NCI-H1694 (cell line): ENCODE data around the gene ATXN1.

Experiments
- DNase-seq: peaks from one replicate; lab custom pipeline; 2025; lab: John Stamatoyannopoulos, UW

Gene ATXN1

DNA sequence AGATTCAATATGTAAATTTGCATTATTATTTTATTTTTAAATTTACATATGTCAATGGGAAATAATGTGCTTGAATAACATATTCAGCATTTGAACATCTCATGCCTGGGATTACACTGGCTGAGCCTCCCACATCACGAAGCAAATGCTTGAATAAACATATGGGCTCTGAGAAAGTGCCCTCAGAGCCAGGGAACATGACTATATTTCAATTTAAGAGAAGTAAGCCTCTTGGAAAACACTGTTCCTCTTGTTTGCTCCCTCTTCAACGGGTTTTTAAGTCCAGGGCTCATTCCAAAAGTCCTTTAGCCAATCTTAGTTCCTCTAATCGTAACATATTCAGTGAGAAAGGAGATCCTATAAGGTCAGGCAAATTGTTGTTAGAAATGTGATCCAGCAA lies 400.9 kb downstream of the ATXN1 start:
- DNase-seq, result no peak

DNA sequence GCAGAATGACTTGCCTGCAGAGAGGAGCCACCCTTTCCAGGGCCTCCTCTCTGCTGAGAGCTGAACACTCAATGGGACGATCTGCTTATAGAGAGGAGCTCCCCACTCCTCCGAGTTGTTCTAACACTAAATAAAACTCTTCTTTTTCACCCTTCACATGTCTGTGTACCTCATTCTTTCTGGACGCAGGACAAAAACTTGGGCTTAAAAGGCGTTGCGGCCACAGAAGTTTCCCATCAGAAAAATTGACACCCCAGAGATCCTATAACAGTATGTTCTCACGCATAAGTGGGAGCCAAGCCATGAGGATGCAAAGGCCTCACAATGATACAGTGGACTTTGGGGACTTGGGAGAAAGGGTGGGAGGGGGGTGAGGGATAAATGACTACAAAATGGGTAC lies 401.7 kb downstream of the ATXN1 start:
- no peak for DNase-seq

DNA sequence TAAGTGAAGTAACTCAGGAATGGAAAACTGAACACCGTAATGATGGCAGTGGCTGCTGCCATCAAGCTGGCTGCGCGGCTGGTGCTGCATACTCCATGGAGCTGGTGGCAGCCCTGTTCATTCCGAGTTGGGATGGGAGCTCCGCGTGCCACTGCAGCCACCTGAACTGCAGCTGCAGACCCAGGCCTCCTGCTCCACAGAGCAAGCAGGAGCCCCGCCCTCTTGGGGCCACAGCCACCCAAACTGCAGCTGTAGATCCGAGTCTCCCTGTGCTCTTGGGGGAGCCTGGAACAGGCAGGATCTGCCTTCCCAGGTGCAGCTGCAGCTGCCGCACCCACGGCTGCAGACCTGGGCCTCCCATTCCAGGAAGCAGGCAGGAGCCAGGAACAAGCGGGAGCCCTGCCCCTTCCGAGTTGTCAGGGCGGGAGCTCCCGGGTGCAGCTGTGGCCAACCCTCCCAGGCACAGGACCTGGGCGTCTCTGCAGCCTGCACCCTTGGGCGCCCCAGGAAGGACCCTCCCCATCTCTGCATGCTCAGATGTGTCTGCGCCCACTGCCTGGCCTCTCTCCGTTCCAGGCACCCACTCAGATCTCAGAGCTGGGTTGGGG lies 402.6 kb downstream of the ATXN1 start:
- no peak for DNase-seq

DNA sequence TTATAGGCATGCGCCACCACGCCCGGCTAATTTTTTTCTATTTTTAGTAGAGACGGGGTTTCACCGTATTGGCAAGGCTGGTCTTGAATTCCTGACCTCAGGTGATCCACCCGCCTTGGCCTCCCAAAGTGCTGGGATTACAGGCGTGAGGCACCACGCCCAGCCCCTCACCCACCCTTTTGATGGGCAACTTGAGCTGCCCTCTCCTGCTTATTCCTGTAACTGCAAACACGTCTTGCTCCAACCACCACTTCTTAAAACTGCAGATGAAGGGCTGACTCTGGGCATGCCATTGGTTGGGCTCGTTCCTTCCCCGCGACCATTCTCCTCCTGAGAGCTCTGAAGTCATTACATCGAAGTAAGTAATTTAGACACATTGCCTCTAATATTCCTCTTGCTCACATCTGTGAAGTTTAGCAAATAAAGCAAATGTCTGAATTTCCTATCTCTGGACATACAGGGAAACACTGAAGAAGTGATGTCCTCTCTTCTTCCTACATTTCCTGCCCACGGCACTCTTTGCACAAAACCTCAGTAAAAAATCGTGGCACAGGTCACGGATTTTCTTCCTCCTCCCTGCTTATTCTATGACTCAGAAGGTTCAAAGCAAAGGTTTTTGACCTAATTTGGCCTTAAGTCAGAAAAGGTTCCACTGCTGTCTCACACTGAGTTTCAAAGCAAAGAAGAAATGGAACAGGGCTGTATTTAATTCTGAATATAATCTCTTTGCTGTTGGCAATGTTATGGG lies 405.4 kb downstream of the ATXN1 start:
- DNase-seq, result no peak

DNA sequence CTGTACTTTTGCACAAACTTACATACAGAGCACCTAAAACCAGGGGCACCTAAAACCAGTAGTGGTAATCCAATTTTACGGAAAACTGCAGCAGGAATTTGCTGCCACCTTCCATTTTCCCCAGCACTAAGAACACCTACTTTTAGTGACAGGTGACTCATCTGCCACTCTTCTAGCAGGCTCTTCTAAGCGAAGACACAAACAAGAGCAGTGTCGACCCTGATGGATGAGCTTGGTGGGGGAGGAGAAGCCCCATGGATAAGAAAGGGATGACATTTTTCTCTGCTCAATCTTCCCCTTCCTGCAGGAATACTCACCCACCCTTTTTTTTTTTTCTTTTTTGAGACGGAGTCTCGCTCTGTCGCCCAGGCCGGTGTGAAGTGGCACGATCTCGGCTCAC lies 406.0 kb downstream of the ATXN1 start:
- no peak for DNase-seq

DNA sequence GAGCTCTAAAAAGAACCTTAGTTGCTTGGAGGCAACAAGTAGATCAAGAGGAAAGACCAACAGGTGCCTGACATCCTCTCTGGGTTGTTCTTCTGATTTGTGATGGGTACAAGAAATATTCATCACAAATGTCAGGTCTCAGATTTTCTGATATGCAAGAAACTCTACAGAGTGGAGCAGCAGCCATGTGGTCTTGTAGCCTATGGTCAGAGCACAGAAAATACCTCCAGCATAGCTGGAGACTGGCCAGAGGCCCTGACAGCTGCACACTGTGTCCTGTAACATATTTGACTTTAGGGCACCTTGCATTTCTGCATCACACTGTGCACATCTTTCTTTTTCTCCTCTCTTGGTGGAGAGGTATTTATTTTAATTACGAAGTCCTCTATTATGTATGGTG lies 406.6 kb downstream of the ATXN1 start:
- DNase-seq, result no peak

DNA sequence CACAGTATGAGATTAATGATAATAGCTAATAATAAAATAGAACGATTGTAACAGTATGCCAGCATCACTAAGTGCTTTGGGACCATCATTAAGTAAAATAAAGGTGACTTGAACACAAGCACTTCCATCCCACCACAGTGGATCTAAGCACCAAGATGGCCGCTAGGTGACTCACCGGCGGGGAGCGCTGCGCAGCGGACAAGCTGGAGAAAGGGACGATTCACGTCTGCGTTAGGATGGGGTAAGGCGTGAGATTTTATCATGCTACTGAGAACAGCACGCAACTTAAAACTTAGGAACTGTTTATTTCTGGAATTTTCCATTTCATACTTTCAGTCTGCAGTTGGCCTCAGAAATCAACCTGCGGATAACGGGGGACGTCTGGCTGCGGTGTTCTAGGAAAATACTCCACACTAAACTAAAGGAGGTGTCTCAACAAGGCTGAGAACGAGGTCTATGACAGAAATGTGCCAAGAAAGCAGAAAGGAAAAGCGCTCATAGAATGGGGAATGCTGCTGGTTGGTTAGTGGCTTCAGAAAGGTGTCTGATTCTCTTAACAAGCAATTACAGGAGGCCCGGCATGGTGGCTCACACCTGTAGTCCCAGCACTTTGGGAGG lies 408.3 kb downstream of the ATXN1 start:
- no peak for DNase-seq

DNA sequence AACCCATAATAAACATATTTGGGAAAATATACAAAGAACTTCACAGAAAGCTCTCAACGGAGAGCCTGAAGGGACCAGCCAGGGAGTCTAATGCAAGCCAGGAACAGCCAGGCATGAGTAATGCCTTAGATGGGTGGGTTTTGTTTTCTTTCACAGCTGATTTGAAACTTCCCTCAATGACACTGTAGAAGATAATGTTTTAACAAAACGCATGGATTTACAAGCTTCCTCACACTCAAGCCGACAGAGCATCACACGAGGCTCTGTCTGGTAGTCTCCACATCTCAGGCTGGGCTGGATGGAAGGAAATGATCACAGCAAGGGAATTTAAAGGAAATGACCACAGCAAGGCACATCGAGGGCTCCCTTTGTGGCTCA lies 409.0 kb downstream of the ATXN1 start:
- DNase-seq, result no peak

DNA sequence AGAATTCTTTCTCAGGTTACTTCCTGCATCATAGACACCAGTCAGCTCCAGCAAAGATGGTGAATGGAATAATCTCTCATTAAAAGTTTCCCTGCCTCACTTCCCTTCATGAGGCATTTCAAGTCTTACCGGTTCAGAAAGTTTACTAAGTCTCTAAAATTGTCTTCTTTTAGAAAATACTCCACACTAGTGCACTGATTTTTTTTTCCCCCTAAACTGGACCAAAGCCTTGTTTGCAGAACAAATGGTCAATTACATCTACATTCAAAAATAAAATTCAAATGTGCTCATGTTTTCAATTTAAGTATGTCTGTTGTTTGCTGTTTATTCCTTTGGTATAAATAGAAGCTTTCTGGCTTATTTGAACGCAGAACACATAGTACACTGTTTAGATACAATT lies 411.7 kb downstream of the ATXN1 start:
- no peak for DNase-seq

DNA sequence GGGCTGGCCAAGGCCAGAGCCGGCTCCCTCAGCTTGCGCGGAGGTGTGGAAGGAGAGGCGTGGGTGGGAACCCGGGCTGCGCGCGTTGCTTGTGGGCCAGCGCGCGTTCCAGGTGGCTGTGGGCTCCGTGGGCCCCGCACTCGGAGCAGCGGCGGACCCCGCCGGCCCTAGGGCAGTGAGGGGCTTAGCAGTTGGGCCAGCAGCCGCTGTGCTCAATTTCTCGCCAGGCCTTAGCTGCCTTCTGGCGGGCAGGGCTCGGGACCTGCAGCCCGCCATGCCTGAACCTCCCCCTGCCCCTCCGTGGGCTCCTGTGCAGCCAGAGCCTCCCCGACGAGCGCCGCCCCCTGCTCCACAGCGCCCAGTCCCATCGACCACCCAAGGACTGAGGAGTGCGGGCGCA lies 414.4 kb downstream of the ATXN1 start:
- no peak for DNase-seq

DNA sequence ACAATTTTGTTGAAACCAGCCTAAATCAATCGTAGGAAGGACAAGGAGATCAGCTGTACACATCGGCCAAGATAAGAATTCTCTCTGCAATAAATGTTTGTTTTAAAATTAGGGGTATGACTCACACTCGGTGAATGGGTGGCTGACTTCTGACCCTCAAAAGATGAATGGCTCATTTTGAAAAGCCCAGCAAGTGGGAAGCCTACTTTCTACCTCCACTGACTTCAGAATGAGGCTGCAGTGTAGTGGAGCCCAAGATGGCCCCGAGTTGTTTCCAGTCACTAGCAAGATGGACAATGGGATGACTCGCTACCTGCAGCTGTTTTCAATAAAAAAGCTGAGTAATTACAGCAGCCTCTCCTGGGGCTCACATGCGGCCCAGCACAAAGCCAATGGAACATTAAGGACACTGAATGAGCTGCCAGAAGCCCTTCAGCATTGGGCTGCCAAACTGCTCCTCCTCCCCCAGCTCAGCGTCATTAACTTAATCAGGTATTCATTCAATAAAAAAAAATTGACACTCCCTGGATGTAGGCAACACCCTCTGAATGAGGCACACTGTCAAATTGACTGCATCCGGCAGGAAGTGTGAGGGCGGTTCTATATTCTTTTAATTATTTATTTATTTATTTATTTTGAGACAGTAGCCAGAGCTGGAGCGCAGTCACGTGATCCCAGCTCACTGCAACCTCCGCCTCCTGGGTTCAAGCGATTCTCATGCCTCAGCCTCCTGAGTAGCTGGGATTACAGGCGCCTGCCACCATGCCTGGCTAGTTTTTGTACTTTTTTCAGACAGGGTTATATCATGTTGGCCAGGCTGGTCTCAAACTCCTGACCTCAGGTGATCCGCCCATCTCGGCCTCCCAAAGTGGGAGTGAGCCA lies 415.6 kb downstream of the ATXN1 start:
- DNase-seq, result no peak

DNA sequence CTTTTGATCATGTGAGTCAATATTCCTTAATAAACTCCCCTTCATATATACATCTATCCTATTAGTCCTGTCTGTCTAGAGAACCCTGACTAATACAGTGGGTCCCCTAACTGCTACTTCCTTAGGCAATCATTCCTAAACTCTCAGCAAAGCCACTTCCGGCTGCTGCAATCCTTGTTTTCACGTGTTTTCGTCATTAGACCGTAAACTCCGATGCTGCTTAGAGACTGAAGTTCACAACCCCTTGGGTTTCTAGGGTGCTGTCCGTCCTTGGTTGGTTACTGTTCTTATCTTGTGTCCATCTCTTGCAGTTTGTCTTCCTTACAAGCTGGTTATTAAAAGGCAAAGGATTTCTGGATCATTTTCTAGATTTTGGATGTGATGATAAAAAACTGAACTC lies 416.5 kb downstream of the ATXN1 start:
- DNase-seq, result no peak

DNA sequence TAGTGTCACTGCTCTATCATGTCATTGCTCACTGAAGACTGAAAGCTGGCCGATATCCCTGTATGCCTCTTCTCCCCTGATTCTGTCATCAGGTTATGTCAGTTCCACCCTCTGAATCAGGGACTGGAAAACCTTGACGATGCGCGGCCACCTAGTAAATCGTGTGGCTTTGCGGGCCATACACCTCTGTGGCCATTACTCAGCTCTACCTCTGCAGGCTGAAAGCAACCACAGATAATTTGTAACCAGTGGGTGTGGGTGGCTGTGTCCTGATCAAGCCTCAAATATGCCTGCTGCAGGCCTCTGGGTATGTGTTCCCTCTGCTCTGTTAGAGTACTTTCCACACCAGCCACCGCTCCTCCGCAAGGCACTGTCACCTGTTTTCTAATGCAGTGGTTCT lies 417.7 kb downstream of the ATXN1 start:
- no peak for DNase-seq

DNA sequence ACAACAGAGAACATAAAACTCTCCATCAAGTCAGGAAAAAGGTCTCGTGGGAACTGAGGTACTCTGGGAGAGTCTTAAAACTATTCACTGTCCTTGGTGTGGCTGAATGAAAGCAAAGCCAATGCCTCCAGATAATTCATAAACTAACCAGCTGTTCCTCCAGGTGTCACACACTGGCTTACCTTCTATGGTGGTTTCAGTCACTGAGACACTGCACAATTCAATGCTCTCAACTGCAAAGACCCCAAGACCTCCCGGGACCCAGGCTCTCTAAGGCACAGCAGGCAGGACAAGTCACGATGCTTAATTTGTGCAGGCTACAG lies 422.0 kb downstream of the ATXN1 start:
- DNase-seq, result no peak

DNA sequence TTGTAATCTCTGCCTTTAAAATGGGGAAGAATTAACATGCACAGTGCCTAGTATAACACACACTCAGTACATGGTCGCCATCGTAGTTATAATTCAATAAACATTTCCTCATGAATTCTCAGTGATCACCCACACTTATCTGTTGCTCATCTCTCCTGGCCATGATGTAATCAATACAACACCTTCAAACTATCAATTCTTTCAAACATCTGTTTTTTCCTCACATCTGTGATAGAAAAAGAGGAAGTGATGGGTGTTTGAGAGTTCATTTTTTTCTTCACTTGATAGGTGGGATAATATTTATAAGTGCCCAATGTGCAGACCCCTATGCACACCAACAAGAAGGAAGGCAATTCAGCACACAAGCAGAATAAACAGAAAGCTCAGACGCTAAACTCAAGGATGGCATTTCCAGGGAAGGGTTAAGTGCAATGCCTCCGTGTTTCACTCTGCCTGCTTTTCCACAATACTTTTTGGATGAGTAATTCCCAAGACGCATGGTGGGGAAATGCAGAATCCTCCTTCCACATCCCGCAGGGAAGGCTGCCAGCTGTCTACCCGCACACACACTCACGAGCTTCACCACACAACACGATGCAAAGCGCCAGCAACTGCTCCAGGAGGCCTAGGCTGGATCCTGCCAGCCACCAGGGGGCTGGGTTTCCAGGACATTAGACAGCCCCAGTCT lies 422.5 kb downstream of the ATXN1 start:
- peak; percentile 48 for DNase-seq

DNA sequence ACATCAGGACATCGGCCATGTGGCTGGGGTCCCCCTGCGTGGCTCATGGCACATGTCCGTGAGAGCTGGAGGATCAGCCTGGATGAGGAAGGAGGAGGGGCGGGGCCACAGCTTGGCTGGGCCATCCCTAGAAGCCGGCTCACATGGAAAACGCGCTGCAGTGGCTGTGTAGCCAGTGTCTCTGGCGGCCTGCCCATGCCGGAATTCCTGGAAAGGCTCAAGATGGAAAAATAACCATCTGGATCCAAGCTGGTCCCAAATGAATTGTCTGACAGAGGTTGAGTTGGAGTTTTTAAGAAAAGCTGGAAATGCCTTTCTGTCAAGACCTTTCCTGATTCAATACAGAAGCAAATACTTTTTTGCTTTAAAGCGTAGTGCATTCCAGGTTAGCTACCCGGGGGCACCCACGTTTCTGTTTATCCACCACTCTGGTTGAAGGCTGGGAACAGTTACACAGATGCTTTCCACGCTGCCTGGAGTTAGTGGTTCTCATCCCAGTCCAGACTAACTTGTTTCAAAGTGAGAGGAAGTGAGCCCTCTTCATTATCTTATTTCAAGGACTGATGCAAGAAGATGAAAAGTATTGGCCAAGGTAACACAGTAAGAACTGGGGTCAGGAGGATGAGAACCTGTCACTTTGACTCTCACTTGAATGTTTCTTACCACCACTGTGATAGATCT lies 423.8 kb downstream of the ATXN1 start:
- peak; percentile 58 for DNase-seq

DNA sequence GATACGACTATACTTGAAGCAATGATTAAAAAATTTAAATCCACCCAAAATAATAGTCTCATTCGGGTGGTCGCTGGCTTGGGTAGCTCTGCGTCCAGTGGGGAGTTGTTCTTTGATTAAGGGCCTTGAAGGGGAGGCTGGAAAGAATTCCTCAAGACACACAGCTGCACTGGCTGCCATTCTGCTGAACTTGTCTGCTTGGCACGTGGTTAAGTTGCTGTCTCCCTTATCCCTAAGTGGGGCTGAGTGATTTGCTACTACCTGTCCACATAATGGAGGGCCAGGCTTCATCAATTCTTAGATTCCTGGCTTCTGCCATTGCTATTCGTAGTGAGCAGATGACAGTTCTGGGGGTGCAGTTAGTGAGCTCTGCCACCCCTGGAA lies 424.4 kb downstream of the ATXN1 start:
- no peak for DNase-seq

DNA sequence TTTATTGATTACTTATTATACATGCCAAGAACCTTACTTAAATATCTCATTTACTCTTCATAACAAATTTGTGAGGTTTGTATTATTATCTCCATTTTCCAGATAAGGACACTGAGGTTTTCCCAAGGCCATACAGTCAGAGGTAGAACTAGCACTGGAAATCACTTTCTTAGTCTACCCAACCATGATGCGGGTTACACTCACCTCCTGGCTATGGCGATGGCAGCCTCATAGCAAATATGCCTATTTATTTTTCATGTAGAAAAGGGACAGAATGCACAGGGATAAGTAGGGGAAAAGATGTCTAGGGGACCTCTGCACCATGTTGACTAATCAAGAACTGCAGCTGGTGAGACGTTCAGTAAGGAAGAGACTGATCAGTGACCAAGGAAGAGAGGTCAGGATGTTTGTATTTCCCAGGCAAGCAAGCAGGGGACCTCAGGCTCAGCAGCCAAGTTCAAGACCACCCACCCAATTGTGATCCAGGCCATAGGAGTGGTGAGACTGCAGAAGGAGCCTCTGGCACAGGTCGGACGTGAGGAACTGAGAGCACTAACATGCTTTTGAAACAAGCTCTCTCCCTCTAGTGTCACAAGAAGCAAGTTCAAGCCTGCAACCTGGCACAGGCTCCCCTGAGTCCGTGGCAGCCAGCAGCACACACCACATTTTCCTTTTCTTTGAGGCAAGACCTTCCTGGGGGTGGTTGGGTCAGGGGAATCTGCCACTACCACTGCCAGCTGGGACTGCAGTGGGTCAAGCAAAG lies 425.0 kb downstream of the ATXN1 start:
- no peak for DNase-seq

DNA sequence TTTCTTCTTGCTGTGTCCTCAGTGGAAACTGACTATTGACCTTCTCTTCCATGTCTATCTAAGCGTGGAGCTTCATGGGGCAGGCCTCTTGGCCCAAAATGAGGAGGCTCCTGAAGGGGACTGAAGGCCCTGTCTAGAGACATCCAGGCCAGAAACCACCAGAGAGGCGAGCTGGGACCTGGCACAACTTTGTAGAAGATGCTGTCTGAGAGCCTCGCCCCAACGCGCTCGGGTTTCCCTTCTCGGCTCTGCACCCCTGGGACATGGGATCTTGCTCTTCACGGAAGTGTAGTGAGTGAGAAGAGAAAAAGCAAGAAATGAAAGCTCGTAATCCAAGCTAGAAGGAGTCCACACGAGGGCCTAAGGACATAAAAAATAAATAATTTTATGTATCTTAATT lies 426.1 kb downstream of the ATXN1 start:
- no peak for DNase-seq

DNA sequence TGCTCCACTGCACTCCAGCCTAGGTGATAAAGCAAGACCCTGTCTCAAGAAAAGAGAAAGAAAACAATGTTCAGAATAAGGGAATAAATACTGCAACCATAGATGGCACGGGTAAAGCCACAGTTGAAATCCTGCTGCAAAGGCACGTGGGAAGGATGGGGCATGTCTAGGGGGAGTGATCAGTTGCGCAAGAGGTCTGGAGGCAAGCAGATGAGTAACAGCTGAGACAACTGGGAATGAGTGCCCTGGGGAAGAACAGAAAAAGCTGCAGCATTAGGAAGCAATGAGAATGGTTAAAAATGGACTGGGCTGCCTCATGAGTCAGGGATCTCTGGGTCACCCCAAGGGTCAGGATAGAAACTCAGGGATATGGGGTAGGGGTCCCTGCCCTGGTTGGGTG lies 426.6 kb downstream of the ATXN1 start:
- no peak for DNase-seq

DNA sequence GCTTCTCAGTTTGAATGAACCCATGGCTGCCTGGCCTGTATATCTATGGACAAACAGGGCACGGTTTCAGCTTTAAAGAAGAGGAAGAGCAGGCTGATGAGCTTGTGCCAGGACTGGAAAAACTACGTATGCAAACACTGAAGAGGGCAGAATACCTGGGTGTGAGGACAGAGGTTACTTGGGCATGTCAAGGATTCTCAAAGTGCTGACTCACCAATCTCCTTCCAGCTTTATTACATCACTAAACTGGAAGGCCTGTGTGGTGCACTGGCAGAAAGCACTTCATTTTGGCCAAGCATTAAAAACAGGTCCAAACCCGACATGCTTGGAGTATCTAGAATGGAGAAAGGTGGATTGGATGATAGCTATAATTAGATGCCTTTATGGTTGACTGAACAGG lies 427.7 kb downstream of the ATXN1 start:
- no peak for DNase-seq
